ENCODE results near the gene C1orf210.
A peak's percentile ranks its signal among the peaks of the same experiment; 100 is the strongest.

C1orf210 gene

GRCh38 chr1:43285269-43285990 lies at the start of gene C1orf210:
Gene C1orf210, minus strand, starts transcription at chr1:43285581. Its CDS starts 2,311 bp downstream, at chr1:43283270.
- no peak for DNase-seq

GRCh38 chr1:43334453-43335205 lies 49.2 kb upstream of the C1orf210 start:
- no peak for DNase-seq

GRCh38 chr1:43331688-43332087 lies 46.3 kb upstream of the C1orf210 start:
- DNase-seq: no peak

GRCh38 chr1:43329995-43330751 lies 44.8 kb upstream of the C1orf210 start:
- DNase-seq: peak; percentile 51

- DNase-seq: no peak
Measured at GRCh38 chr1:43327549-43328292, 42.3 kb upstream of the C1orf210 start.

- no peak for DNase-seq
Measured at GRCh38 chr1:43325381-43325780, 40.0 kb upstream of the C1orf210 start.

GRCh38 chr1:43324810-43325209 lies 39.4 kb upstream of the C1orf210 start:
- DNase-seq: no peak

- no peak for DNase-seq
Measured at GRCh38 chr1:43322506-43322905, 37.1 kb upstream of the C1orf210 start.

- no peak for DNase-seq
Measured at GRCh38 chr1:43321331-43321891, 36.0 kb upstream of the C1orf210 start.

GRCh38 chr1:43319766-43320165 lies 34.4 kb upstream of the C1orf210 start:
- no peak for DNase-seq

GRCh38 chr1:43319288-43319687 lies 33.9 kb upstream of the C1orf210 start:
- no peak for DNase-seq

GRCh38 chr1:43318831-43319230 lies 33.5 kb upstream of the C1orf210 start:
- DNase-seq: no peak

- no peak for DNase-seq
Measured at GRCh38 chr1:43317817-43318471, 32.6 kb upstream of the C1orf210 start.

GRCh38 chr1:43316738-43317520 lies 31.5 kb upstream of the C1orf210 start:
- no peak for DNase-seq

GRCh38 chr1:43315963-43316737 lies 30.8 kb upstream of the C1orf210 start:
- DNase-seq: no peak

GRCh38 chr1:43315481-43315880 lies 30.1 kb upstream of the C1orf210 start:
- DNase-seq: no peak

- DNase-seq: no peak
Measured at GRCh38 chr1:43314233-43314632, 28.9 kb upstream of the C1orf210 start.

- no peak for DNase-seq
Measured at GRCh38 chr1:43313771-43314170, 28.4 kb upstream of the C1orf210 start.

GRCh38 chr1:43312663-43313515 lies 27.5 kb upstream of the C1orf210 start:
- no peak for DNase-seq

Data from stimulated activated CD4-positive, alpha-beta T cell treated with anti-CD3 and anti-CD28 coated beads, Interleukin-12 subunit alpha, Interleukin-12 subunit beta, amount 100 ng/mL, for 4 hours (primary cell).